Lower leg skin (tissue), 3 donors: Measurements from ENCODE around the gene TIMM10B.

Experiments
- POLR2A ChIP-seq, 2 donors: fragments of 450-650 bp; IDR thresholded peaks; one replicate each; pipeline ENCODE4 v1.6.1; 2016 to 2017; ENCODE audit warnings: antibody characterized with exemption in 2 of 2, mild to moderate bottlenecking in 1 of 2, moderate library complexity in 1 of 2
- TF ChIP-seq, protein P1 (sequence below), 3 donors: fragments of 450-650 bp; IDR thresholded peaks; one replicate each; pipeline ENCODE4 v1.5.1; 2016; ENCODE audit warnings: antibody characterized with exemption in 3 of 3, mild to moderate bottlenecking in 3 of 3, moderate library complexity in 2 of 3

GRCh38 chr11:6468712-6469495, 12.4 kb upstream of the TIMM10B start:
- TF ChIP-seq, protein P1, sequence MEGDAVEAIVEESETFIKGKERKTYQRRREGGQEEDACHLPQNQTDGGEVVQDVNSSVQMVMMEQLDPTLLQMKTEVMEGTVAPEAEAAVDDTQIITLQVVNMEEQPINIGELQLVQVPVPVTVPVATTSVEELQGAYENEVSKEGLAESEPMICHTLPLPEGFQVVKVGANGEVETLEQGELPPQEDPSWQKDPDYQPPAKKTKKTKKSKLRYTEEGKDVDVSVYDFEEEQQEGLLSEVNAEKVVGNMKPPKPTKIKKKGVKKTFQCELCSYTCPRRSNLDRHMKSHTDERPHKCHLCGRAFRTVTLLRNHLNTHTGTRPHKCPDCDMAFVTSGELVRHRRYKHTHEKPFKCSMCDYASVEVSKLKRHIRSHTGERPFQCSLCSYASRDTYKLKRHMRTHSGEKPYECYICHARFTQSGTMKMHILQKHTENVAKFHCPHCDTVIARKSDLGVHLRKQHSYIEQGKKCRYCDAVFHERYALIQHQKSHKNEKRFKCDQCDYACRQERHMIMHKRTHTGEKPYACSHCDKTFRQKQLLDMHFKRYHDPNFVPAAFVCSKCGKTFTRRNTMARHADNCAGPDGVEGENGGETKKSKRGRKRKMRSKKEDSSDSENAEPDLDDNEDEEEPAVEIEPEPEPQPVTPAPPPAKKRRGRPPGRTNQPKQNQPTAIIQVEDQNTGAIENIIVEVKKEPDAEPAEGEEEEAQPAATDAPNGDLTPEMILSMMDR (IDR thresholded peaks at IDR 0.05) = no peak
- no peak for TF ChIP-seq POLR2A (IDR thresholded peaks at IDR 0.05)
